T47D (cell line): Measurements from ENCODE around the gene CDC42SE2.
"Not testable (repeated sequence)": the region's sequence is repeated elsewhere in the genome, so short reads cannot be mapped to it uniquely, and the experiment has no call there.

ENCODE experiments used
- DNase-seq, 2 experiments: peaks; one replicate each; pipeline versions ENCODE4 v3.0.0 to v3.0.0-alpha.2; 2011 to 2012; ENCODE audit warnings: low read depth in 1 of 2, low spot score in 1 of 2
- JUND ChIP-seq: IDR thresholded peaks from 2 replicates; pipeline ENCODE4 v1.6.1; 2012; ENCODE audit warnings: low read depth
- in situ Hi-C: cut with HindIII; loops from 2 replicates; pipeline ENCODE4 v1.10.0; 2016; ENCODE audit warnings: low sequenced_read_pairs, low pct_unique_long_range_greater_than_20kb

The CDC42SE2 gene

DNA sequence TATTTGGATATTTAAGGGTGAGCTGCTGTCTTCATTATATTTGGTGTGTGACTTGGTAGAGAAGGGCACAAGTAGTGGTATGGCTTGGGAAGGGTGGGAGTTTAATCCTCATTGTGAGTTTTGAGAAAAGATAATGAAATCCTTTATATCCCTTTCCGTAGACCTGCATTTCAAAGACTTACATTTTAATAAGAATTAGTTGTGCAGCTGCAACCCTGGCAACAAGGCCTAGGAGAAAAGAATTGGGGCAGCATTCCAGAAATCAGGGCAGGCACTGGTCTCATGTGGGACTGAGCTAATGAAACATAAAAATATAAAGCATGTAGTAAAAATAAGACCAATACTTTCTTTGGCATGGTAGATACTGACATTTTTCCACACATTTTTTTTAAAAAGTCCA is 60.5 kb downstream of the CDC42SE2 start:
- in situ Hi-C loops = no loop called here
- TF ChIP-seq JUND = no peak
- DNase-seq = no peak

DNA sequence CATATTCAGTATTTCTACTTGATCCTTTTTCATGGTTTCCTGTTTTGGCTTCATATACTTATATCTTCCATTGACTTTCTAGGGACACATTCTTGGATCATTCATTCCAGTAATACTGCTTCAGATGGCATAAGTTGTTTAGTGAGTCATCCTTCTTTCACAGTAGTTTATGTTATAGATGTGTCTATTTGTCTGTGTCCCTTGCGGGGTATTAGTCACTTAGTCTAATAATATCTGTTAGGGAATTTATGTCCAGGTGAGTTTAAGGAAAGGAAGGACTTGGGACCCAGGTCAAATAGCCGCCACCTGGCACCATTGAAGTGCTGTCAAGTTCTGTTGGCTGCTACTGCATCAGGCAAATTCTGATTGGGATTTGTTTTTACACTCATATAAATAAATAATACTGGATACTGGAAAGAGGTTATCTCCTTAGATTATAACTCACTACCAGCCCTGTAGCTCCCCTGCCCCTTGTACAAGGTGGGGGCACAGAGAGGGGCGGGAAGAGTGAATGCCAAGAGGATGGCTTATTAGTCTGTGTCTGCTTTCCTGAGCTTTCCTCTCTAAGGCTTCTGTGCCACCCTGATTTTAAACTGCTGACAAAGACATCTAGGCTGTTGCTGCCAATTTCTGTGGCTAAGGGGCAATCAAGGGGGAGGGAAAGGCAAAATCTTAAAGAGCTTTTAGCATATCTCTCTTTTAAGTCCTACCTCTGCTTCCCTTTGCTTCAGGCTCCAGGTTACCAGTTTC is 64.9 kb downstream of the CDC42SE2 start:
- no peak for TF ChIP-seq JUND
- in situ Hi-C loops = no loop called here
- peak in 1 of 2 experiments; percentile 14 for DNase-seq

DNA sequence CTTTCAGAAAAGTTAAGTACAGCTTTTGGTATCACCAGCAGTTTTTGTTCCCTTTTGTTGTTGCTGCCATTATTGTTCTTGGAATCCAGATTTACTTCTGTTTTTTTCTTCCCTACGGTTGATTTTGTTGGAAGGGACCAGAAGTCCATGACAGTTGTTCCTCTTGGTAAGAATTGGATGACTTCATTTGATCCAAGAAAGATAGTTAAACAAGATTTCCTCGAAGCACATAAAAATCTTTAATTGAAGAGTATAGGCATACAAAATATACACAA is 65.4 kb downstream of the CDC42SE2 start:
- in situ Hi-C loops = no loop called here
- no peak for TF ChIP-seq JUND
- DNase-seq = no peak

DNA sequence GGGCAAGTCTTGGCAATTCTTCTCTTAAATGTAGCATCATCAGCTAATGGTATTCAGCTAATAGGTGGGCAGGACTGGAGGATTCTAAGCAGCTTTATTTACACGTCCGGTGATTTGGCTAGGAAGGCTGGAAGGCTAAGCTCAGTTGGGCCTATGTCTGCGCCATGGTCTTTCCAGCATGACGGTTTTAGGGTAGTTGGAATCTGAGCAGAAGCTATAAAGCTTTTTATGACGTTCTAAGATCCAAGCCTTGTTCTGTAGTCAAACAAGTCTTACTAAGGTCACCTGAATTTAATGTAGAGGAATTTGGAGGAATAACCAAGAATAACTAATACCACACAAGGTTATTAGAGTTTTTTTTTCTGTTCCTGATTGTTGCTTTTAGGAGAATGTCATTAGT is 66.2 kb downstream of the CDC42SE2 start:
- no peak for TF ChIP-seq JUND
- in situ Hi-C loops = no loop called here
- no peak for DNase-seq

DNA sequence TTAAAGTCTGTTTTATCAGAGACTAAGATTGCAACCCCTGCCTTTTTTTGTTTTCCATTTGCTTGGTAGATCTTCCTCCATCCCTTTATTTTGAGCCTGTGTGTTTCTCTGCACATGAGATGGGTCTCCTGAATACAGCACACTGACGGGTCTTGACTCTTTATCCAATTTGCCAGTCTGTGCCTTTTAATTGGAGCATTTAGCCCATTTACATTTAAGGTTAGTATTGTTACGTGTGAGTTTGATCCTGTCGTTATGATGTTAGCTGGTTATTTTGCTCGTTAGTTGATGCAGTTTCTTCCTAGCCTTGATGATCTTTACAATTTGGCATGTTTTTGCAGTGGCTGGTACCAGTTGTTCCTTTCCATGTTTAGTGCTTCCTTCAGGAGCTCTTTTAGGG is 71.9 kb downstream of the CDC42SE2 start:
- DNase-seq, in situ Hi-C loops: not testable (repeated sequence)

DNA sequence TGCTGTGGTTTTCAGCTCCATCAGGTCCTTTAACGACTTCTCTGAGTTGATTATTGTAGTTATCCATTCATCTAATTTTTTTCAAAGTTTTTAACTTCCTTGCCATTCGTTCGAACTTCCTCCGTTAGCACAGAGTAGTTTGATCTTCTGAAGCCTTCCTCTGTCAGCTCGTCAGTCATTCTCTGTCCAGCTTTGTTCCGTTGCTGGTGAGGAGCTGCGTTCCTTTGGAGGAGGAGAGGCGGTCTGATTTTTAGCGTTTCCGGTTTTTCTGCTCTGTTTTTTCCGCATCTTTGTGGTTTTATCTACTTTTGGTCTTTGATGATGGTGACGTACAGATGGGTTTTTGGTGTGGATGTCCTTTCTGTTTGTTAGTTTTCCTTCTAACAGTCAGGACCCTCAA is 72.9 kb downstream of the CDC42SE2 start:
- in situ Hi-C loops, DNase-seq: not testable (repeated sequence)

DNA sequence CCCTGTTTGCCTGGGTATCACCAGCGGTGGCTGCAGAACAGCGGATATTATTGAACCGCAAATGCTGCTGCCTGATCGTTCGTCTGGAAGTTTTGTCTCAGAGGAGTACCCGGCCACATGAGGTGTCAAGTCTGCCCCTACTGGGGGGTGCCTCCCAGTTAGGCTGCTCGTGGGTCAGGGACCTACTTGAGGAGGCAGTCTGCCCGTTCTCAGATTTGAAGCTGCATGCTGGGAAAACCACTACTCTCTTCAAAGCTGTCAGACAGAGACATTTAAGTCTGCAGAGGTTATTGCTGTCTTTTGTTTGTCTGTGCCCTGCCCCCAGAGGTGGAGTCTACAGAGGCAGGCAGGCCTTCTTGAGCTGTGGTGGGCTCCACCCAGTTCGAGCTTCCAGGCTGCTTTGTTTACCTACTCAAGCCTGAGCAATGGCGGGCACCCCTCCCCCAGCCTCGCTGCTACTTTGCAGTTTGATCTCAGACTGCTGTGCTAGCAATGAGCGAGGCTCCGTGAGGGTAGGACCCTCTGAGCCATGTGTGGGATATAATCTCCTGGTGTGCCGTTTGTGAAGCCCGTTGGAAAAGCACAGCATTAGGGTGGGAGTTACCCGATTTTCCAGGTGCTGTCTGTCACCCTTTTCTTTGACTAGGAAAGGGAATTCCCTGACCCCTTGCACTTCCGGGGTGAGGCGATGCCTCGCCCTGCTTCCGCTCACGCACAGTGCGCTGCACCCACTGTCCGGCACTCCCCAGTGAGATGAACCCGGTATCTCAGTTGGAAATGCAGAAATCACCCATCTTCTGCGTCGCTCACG is 73.6 kb downstream of the CDC42SE2 start:
- DNase-seq, in situ Hi-C loops: not testable (repeated sequence)

DNA sequence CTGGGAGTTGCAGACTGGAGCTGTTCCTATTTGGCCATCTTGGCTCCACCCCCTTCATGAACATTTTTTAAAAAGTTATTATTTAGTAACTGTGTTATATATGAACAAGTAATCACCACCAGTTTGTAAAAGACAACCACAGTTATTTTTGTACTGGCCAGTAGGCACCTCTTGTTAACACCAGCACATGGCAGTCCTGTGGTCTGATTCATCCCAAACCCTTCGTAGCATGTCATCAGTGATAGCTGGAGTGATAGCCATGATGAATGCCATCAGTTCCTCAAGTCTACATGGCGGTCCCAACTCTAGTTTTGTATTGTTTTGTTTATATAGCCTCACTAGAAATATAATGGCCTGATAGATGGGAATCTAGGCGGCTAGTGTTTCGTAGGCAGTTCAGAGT is 74.2 kb downstream of the CDC42SE2 start:
- TF ChIP-seq JUND = no peak
- in situ Hi-C loops = no loop called here
- no peak for DNase-seq

DNA sequence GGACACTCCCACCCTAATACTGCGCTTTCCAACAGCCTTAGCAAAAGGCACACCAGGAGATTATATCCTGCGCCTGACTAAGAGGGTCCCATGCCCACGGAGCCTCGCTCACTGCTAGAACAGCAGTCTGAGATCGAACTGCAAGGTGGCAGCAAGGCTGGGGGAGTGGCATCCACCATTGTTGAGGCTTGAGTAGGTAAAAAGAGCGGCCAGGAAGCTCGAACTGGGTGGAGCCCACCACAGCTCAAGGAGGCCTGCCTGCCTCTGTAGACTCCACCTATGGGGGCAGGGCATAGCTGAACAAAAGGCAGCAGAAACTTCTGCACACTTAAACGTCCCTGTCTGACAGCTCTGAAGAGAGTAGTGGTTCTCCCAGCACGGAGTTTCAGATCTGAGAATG is 80.4 kb downstream of the CDC42SE2 start:
- DNase-seq, in situ Hi-C loops: not testable (repeated sequence)

DNA sequence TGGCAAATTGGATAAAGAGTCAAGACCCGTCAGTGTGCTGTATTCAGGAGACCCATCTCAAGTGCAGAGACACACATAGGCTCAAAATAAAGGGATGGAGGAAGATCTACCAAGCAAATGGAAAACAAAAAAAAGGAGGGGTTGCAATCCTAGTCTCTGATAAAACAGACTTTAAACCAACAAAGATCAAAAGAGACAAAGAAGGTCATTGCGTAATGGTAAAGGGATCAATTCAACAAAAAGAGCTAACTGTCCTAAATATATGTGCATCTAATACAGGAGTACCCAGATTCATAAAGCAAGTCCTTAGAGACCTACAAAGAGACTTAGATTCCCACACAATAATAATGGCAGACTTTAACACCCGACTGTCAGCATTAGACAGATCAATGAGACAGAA is 82.4 kb downstream of the CDC42SE2 start:
- DNase-seq, in situ Hi-C loops: not testable (repeated sequence)

DNA sequence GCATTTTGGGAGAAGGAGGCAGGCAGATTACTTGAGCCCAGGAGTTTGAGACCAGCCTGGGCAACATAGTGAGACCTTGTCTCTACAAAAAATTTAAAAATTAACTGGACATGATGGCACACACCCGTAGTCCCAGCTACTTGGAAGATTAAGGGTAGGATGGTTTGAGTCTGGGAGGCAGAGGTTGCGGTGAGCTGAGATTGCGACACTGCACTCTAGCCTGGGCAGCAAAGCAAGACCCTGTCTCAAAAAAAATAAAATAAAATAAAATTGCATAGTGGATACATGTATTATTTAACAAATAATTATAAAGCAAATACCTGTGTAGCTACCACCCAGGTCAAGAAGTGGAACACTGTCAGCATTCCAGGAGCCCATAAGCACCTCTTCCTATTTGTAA is 90.1 kb downstream of the CDC42SE2 start:
- in situ Hi-C loops = no loop called here
- no peak for DNase-seq
- no peak for TF ChIP-seq JUND

DNA sequence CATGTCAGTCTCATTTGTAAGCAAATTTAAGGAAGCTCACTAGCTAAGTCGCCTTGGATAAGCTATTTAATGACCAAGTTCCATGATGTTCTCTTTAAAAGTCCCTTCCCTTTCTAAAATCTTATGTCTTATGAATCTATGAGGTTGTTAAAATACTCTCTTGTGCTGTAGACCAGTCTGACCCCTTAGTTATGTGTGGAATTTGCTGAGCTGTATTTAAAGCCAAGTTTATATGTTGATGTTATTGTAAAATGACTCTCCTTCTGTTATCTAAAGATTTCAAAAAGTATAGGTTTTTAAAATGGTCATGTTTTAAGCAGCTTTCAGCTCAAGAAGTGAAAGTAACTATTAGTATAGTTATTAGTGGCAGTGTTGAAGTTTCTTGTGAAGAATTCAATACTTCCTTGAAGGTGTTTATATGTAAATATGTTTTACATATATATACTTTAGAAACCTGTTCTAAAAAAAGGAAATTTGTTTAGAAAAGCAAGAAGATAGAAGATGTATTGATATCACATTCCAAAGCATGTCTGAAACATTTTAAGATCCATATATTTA is 92.2 kb downstream of the CDC42SE2 start:
- no peak for DNase-seq
- TF ChIP-seq JUND = no peak
- in situ Hi-C loops = no loop called here

DNA sequence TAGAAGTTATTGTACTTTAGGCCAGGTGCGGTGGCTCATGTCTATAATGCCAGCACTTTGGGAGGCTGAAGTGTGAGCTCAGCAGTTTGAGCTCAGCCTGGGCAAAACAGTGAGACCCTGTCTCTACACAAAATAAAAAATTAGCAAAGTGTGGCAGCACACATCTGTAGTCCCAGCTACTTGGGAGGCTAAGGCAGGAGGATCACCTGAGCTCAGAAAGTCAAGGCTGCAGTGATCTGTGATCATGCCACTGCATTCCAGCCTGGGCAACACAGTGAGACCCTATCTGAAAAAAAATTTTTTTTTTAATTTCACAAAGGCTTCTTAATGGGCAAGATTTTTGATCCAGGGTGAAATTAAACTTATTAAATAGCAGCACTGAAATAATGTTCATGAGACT is 92.8 kb downstream of the CDC42SE2 start:
- in situ Hi-C loops = no loop called here
- no peak for TF ChIP-seq JUND
- DNase-seq = no peak
